Measurements from ENCODE around the gene MRPL3. TPM values are rescaled to one million over a fixed set of nuclear protein-coding genes. Genes with fewer than 3 reads are reported as not detected.
A peak's percentile ranks its signal among the peaks of the same experiment; 100 is the strongest.

The MRPL3 gene
- total RNA-seq (2014; rRNA removed; shearing (Covaris generic)), result 216 and 237 TPM in 2 replicates

DNA sequence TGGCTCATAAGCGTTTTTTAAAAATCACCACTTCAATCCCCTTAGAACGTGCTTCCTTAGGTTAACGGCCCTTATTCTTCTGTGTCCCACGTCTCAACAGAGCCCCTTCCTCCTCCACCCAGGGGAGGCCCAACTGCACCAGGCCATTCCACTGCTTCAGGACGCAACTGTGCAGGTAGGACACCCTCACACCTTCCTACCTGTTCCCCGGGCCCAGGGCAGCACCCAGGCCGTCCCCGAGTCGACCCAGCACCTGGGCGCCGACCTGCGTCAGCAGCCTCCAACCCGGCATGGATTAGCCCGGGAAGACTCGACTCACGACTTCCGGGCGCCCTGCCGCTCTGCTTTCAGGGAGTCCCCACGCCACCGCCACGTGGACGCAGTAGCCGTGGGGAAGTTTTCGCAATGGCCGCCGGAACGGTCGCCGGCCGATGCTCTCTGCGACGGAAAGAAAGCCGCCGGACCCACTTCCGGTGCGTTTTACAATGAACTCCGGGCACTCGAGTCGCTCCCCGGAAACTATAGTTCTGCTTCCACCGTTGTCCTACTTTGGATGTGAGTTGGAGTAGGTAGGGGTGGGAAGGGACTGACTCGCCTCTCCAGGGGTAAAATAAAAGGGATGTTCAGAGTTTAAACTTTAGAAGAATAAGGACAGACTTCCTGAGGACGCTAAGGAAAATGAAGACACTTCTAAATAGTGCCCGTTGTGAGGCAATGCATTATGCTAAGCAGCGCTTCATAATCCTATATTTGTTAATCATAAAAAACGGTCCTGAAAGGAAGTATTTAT is at the start of gene MRPL3:
MRPL3 (minus strand) TSS at position 442 of the 790 bp plus-strand sequence; CDS start at position 292, 150 bp downstream.
- peak; percentile 90 for DNase-seq (ENCODE audit: low read depth)

DNA sequence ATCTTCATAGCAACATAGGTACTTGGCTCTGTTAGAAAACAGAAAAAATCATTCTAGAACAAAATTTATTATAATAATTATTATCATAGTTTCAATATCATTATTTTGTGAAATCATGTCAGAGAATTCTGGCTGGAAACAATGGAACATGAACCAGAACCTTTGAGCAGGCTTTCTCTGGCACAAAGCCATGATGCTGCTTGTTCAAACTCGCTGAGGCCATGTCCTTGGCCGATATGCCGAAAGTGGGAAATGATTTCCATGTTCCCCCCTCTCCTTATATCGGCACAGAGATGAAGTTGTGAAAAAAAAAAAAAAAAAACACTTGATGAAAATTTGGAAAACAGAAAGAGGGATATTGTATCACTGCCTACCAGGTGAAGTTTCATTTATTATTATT is 49.0 kb upstream of the MRPL3 start:
- DNase-seq (ENCODE audit: low read depth), result no peak

DNA sequence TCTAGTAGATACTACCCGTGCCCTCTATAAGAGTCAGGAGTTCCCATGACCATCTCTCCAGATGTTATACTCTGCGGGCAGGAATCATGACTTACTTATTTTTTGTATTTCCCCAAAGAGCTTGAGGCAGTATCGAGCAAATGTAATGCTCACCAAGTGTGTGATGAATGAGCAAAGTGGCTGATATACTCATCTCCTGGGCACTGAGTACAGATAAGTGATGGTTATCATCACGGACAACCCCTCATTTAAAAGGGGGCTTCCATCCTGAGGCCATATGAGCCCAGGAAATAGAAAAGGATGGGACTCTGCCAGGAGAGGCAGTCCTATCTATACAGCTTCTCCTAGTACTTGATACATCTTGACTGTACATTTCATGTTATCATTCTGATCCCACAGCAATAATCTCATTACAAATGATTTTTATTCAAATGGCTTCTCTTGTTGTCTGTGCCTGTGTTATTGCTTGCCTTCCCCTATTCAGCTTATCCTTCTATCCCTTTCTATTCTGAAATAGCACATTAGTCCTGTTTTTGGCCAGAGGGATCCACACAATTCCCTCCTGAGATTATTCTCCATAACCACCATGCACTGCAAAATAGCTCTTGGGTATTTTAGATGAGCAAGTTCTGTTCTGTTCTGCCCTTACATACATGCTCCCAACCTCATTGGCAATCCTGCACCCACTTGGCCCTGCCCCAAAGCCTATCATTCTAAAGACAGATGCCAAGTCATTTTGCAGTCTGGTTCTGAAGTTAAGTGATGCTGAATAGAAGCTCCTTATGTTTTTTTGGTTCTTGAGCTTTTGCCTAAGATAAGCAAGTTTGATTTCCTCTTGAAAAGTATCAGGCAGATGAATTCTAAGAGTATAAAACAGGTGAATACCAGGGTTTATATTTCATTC is 48.0 kb upstream of the MRPL3 start:
- no peak for DNase-seq (ENCODE audit: low read depth)

DNA sequence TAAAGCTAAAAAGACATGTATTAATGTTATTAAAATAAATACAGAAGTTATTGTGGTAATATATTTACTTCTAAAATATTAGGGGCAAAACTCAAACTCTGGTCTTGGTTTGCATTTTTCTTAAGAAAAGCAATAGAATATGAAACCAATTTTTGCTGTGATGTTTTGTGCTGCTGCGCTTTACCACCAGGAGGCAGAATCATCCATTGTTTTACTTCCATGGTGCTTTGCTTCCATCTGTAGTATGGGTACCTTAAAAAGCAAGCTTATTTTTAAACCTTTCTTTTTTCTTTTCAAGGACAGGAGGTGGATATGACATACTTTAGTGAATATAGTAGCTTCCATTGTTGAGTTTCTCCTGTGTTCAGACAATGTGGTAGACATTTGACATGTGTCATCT is 46.6 kb upstream of the MRPL3 start:
- DNase-seq (ENCODE audit: low read depth), result no peak

DNA sequence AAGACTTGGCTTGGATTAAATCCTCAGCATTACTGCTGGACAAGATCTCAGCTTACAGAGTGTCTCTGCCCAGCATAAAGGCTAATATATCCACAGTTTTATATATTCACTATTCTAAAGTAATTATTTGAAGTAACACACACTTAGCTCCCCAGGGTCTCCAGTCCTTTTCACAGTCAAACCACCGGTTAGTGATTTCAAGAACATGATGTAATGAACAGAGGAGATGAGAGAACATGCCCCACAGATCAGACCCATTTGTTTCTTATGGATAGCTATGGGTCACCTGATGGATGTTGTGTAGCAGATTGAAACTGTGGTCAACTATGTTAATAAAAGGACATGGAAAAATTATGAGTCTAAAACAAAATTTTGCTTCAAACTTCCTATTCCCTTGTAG is 44.8 kb upstream of the MRPL3 start:
- DNase-seq (ENCODE audit: low read depth), result no peak

DNA sequence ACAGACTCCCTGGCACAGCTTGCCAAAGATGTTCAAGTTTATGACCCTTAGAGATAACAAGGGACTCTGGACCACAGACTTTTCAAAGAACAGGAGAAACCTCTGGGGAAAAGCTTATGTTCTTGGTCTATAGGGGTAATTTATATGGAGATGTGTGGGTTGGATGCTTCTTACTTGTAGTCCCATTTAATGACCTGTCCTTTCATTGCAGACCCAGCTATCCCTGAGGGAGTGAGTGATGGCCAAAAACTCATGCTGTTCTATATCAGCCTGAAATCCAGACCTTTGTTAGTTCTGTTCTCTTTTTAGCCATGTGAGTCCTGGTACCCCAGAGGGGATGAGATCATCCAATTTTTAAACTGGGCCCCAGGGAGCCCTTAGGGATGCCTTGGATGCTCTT is 43.7 kb upstream of the MRPL3 start:
- DNase-seq (ENCODE audit: low read depth), result no peak

DNA sequence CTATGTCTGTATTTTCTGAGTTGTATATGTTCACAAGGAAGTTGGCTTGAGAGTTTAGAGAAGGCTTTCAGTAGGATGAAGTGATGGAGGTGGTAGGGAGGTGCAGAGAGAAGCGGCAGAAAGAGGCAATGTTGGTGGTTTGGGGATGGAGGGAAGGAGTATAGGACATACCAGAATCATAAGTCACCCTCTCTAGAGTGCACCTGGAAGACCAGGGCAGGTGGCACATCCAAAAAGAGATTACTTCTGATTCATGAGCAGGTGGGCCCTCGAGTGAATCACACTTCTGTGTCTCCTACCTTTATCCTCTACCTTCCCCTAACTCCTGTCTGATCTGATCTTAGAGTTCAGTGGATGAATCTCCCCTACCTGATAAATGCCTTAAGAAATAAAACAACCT is 41.8 kb upstream of the MRPL3 start:
- DNase-seq (ENCODE audit: low read depth), result no peak

DNA sequence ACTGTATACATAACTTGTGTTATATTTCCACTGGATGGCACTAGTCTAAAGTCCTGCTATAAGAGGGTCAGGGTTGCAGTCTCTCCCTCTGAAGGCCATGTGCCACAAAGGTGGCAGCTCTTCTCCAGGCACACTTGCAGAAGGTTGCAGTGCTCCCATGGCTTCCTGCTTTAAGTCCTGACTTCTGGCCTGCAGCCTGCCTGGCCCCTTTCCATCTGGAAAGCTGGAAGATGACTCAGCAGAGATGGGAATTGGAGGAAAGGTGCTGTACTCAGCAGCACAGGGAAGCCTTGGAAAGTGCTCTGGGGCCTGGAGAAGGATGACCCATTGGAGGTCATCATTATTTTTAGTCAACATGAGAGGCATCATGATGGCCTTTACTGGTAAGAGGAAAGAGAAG is 40.9 kb upstream of the MRPL3 start:
- peak; percentile 88 for DNase-seq (ENCODE audit: low read depth)

DNA sequence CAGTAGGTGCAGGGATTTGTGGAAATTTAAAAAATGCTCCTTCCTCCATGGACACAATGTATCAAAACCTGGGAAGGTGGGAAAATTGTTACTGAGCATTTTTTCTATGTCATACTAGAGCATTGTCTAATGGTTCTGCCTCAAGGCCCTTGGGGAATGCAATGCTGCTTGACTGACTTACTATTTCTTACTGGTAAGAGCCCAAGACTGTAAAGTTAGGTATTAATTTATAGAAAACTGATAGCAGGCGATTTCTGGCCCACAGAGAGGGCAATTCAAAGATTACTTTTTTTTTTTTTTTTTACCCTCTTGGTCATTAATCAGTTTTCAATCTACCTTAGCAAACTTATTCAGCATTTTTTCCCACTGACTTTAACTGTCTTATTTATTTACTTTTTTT is 38.5 kb upstream of the MRPL3 start:
- no peak for DNase-seq (ENCODE audit: low read depth)

DNA sequence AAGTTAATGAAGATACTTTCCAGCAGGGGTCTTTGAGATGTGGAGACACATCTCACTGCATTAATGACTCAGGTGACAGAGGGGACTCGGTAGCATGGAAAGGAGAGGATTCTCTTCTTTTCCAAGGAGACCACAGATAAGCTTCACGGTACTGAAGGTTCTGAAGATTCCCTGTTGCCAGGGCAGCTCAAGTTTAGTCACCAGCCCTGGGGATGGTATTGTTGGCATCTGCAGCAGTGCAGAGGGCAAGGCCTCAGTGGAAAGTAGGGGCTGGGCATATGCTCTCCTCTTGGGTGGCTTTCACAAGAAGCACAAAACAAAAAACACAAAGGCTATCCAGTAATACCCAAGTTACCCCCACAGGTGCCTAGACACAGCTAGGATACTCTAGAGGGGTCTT is 38.0 kb upstream of the MRPL3 start:
- no peak for DNase-seq (ENCODE audit: low read depth)

DNA sequence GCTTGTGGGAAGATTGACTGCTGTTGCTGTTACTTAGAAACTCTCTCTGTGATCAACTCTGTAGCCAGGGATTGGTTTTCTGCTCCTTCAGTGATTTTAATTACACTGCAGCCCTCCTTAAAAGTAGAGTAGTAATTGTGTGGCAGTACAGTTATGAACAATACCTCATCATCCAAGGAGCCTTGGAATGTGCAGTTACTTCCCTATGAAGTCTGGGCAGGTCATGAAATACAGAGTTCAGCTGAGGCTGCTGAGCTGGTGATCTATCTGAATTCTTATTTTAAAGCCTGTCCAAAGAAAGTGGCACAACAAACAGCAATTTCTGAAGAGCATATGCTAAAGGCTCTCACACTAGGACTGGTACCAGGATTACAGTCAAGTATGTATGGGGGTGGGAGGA is 37.4 kb upstream of the MRPL3 start:
- no peak for DNase-seq (ENCODE audit: low read depth)

DNA sequence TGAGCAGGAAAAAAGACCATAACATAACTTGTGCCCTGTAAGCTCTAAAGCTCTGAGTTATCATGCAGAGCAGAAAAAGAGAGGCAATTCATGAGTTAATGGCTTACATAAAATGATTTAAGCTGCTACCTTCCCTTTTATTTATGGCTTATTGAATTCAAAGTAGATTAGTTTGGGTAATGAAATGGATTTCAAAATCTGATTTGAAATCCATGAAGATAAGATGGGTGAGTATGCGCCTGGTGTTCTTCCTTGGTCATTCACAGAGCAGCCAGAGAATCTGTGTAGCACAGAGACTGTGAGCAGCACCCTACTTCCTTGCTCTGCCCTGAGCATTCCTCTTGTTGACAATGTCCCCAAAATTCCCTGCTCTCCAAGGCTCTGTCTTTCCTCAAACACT is 36.2 kb upstream of the MRPL3 start:
- no peak for DNase-seq (ENCODE audit: low read depth)

DNA sequence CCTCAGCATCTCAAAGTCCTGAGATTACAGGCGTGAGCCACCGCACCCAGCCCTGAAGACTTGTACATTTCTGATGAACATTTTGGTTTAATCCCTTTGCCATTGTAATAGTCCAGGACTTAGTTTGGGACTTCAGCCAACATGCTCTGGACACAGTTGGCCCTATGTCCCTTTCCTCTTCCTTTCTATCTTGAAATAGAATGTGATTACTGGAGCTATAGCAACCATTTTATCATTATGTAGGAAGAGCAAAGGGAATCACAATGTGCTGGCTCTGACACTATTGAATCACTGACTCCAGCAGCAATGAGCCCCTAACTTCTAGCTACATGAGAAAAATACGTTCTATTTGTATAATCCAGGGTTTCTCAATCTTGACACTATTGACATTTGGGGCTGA is 34.8 kb upstream of the MRPL3 start:
- no peak for DNase-seq (ENCODE audit: low read depth)

DNA sequence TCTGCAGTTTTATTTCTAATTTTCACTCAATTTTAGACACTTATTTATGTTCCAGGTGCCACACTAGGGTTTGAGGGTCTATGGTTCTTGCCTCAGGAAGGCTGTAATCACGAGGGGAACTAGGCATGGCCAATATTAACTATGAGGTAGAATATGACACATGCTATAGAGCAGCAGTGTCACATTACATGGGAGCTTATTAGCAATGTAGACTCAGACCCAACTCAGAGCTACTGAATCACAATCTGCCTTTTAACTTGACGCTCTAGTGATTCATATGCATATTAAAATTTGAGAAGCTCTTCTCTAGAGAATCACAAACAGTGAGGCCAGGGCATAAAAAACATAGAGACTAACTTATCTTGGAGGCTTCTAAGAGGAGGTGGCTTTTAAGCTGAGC is 32.8 kb upstream of the MRPL3 start:
- DNase-seq (ENCODE audit: low read depth), result peak; percentile 77

DNA sequence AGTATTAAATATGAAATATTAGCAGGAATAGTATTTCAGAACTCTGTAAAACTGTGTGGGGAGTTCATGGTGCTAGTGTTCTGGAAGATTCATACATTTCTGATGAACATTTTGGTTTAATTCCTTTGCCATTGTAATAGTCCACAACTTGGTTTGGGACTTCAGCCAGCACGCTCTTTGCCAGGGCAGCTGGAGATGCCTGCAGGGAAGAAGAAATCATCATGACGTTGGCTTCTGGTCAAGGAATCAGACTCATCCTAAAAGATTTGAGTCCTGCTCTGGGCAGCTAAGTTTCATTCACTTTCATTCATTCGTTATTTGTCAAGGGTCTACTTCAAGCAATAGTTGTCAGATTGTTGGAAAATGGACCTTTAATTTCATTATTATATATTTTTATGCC is 32.4 kb upstream of the MRPL3 start:
- DNase-seq (ENCODE audit: low read depth), result peak; percentile 83

DNA sequence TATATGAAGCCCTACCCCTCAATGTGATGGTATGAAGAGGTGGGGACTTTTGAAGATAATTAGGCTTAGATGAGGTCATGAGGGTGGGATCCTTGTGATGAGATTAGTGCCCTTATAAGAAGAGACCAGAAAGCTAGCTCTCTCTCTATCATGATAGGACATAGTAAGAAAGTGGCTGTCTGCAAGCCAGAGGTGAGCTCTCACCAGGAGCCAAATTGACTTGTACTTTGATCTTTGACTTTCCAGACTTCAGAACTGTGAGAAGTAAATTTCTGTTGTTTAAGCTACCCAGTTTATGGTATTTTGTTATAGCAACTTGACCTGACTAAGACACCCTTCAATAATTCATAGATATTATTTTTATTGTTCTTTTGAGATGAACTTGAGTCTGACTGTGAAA is 29.9 kb upstream of the MRPL3 start:
- DNase-seq (ENCODE audit: low read depth), result no peak

DNA sequence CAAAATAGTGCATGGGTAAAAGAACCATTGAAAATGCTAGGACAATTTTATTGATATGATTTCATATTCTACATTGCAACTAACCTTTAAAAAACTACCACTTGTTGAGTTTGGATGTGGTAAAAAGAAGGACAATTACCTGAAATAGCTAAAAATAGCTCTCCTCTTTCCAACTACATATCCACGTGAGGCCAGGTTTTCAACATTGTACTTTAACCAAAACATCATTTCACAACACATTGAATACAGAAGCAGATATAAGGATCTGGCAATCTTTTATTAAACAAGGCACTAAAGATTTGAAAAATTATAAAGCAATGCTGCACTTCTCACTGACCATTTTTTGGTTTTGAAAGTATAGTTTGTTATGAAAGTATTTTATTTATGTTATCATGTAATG is 28.1 kb upstream of the MRPL3 start:
- no peak for DNase-seq (ENCODE audit: low read depth)

DNA sequence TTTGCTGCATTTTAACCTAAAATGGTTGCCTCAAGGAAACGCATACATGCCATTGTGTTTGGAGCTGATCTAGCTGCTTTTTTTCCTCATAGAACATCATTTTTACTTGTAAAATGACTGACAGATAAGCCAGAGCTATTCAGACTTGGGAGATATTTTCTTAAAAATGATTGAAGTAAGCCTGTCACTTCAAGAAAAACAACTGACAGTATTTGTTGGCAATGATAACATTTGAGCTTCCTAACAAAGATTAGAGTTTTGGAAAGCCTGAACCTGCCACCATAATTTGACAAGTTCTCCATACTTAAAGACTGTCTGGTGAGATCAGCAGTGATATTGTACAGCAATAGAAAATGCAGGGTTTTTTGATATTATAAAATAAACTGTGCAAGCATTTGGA is 27.6 kb upstream of the MRPL3 start:
- no peak for DNase-seq (ENCODE audit: low read depth)

DNA sequence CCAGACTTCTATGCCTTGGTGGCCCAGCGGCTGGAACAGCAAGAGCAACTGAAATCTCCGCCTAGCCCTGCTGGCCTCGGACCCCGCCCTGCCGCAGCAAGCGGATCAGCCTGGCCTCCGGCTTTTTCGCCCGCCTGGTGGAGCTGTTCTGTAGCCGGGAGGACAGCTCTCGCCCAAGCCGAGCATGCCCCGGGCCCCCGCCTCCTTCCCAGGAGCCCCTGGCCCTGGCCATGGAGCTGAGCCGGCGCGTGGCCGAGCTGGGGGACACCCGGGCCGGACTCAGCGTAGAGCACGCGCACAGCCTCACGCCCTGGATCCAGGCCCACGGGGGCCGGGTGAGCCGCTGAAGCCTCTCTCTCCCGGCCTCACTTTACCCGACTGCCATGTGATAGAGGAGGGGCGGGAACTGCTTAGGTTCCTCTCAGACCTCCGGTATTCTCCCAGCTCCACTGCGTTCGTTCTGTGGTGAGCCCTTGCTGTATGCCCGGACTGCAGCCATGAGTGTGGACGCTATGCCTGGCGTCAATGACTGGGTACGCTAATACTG is 24.1 kb upstream of the MRPL3 start:
- DNase-seq (ENCODE audit: low read depth), result peak; percentile 19

DNA sequence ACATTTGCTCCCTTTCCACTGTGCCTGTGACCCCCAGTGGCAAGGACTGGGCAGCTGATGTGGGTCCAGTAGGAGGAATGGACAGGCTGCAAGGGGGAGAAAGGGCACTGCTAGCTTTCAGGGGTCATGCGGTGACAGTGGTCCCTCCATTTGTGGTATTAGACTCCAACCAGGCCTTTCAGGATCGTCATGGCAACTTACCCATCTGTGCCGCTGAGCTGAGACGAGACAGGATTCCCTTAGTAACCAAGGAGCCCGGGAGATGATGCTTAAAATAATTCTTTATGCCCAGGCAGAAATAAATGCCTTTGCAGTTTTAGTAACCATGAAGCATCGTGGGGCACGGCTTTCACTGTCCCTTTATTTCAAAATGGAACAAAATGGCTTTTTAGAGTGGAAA is 15.9 kb upstream of the MRPL3 start:
- no peak for DNase-seq (ENCODE audit: low read depth)

DNA sequence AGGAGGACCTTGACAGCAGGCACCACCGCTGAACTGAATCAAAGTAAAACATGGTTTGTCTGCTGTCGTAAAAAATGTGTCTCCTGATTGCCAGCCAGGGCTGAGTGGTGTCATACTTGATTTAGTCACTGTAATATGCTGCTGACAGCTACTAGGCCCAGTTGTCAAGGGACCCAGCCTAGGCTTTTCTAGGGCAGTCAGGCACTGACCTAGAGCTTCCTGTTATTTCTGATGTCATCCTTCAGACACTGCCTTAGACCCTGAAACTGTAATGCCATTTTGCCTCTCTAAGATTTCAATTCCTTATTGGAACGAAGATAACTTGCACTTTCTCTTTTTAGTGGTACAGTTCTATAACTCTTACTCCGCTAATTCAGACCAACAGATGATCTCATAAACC is 2.6 kb upstream of the MRPL3 start:
- peak; percentile 7 for DNase-seq (ENCODE audit: low read depth)

DNA sequence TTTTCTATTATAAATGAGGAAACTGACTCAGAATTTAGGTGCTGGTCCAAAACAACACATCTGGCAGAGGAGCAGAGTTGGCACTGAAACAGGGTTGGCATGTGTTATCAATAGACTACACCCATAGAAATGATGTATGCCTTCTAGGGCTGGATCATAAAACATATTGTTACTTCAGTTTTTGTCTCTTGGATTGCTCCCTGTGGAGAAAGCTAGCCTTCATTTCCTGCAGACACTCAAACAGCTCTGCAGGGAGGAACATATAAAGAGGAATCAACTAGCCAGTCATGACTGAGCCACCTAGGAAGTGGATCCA is 507 bp upstream of the MRPL3 start:
- DNase-seq (ENCODE audit: low read depth), result peak; percentile 8

DNA sequence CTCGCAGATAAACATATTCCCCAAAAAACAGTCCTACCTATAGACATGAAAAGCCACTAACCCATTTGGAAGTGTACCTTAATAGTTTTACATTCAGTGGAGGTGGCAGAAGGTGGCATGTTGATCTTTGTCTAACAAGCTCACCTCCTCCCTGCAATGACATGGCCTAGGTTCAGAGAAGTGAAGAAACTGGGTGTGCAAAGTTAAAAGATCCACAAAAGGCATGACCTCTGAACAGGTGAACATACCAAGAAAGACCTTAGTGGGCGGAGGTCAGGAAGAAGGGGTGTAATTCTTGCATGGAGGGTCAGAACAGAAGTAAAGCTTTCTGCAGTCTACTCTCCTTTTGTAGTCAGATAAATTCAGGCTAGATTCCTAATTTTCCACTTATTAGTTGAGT is 822 bp downstream of the MRPL3 start:
- peak; percentile 2 for DNase-seq (ENCODE audit: low read depth)
